Activated CD4-positive, alpha-beta T cell treated with anti-CD3 and anti-CD28 coated beads for 36 hours (primary cell): ENCODE data around the gene DGCR2. TPM values are rescaled to one million over a fixed set of nuclear protein-coding genes. Genes with fewer than 3 reads are reported as not detected.
"Not testable (repeated sequence)": the region's sequence is repeated elsewhere in the genome, so short reads cannot be mapped to it uniquely, and the experiment has no call there.

Experiments used
- ATAC-seq: fragments of 200-7000 bp; cut with Tn5 transposase; one replicate; pipeline ENCODE4 v1.10.0; 2021; ENCODE audit warnings: mild to moderate bottlenecking, moderate library complexity
- CTCF ChIA-PET: fragments of 350-600 bp; sonication (Branson Sonifier 250); formaldehyde crosslinking; loops from one replicate; lab custom pipeline; 2021; ENCODE audit warnings: antibody characterized with exemption; lab: Charles Lee
- POLR2A ChIA-PET: fragments of 350-600 bp; sonication (Branson Sonifier 250); formaldehyde crosslinking; loops from one replicate; lab custom pipeline; 2021; ENCODE audit warnings: antibody characterized with exemption, inconsistent platforms; lab: Charles Lee
- DNase-seq: peaks from one replicate; pipeline ENCODE4 v3.0.0-alpha.2; 2020
- H3K27ac Mint-ChIP-seq: one replicate; pipeline ENCODE4 v1.8.0; 2021; ENCODE audit warnings: mixed read lengths
- H3K27me3 Mint-ChIP-seq: one replicate; pipeline ENCODE4 v1.8.0; 2021; ENCODE audit warnings: mixed read lengths
- H3K36me3 Mint-ChIP-seq: one replicate; pipeline ENCODE4 v1.8.0; 2021; ENCODE audit warnings: low read depth, mixed read lengths
- H3K4me1 Mint-ChIP-seq: one replicate; pipeline ENCODE4 v1.8.0; 2021; ENCODE audit warnings: mixed read lengths
- H3K4me3 Mint-ChIP-seq: one replicate; pipeline ENCODE4 v1.8.0; 2021; ENCODE audit warnings: mild to moderate bottlenecking, moderate library complexity, mixed read lengths
- H3K9me3 Mint-ChIP-seq: one replicate; pipeline ENCODE4 v1.8.0; 2021; ENCODE audit warnings: low read depth, mixed read lengths
- intact Hi-C, 2 experiments: fragments of 100-400 bp; cut with DNase I in 1 of 2; cut with micrococcal nuclease in 1 of 2; formaldehyde crosslinking; loops; one replicate each; pipeline versions ENCODE4 v1.14.2 to v1.15.1; 2022 to 2024; cut with DNase I, micrococcal nuclease
- total RNA-seq, 2 experiments: library from RNA; stranded (reverse); gene quantifications; one replicate each; pipeline ENCODE4 v1.2.3, GENCODE V29; 2021

The DGCR2 gene
- total RNA-seq, 2 experiments from 2014 or later: 23.7 to 27.5 TPM

DNA sequence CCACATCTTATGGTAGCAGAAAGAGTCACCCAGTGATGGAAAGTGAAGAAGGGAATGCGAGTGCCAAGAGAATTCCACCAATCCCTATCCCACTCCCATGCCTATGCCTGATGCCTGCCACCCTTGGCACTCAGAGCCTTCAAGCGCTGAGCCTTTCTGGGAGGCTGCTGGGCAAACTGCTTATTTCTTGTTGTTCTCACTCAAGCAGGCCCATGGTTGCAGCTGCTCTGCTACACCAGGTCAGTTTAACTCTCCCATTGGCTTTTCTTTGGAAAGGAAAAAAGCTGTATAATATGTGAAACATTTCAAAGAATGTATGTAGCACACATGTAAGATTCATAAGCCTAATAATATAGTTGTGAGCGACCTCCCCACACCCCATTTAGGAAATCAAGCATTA is 41.4 kb downstream of the DGCR2 start:
- ATAC-seq (no peak), DNase-seq (no peak)
- Mint-ChIP-seq H3K36me3 (peaks cover 16% of the 10 kb centered on the region), H3K4me1 (peaks cover 3% of the 10 kb centered on the region), H3K27ac (no peak overlapping the region), H3K27me3 (no peaks in the 10 kb centered on the region), H3K4me3 (no peak overlapping the region), H3K9me3 (no peaks in the 10 kb centered on the region)
- ChIA-PET POLR2A (no interaction called here), CTCF (interaction anchor here (0.5 kb wide), 1 partner anchor 444 kb away, joined by 3 read pairs; the partner anchor contains the start of gene CLDN5)
- intact Hi-C loops: no loop called here

DNA sequence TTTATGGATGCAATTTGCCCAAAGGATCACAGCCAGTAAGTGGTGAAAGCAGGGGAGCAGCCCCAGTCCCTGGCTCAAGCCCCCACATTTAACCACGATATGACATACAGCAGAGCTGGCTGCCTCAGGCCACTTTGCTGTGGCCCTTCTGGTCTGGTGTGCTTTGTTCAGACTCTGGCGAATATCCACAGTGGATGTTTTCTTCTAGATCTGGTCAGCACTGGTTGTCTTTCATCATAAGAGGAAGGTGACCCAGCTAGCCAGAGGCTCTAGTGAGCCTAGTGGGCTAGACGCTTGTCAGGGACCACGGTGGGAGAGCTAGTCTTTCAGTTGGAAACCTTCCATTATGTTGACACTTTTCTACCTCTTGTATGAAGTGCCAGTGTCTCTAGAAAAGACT is 42.5 kb downstream of the DGCR2 start:
- Mint-ChIP-seq H3K9me3 (no peaks in the 10 kb centered on the region), H3K36me3 (peaks cover 9% of the 10 kb centered on the region), H3K27me3 (no peaks in the 10 kb centered on the region), H3K27ac (no peak overlapping the region), H3K4me3 (no peak overlapping the region), H3K4me1 (peaks cover 3% of the 10 kb centered on the region)
- POLR2A ChIA-PET: interaction anchor here (0.7 kb wide), 1 partner anchor 23 kb away, joined by 4 read pairs; no protein-coding TSS in a partner anchor
- no peak for ATAC-seq
- intact Hi-C loops: loop anchor here in 1 of 2 experiments (10.0 kb wide), 1 partner anchor 45 kb away; the partner anchor contains the start of gene DGCR2
- CTCF ChIA-PET: no interaction called here
- DNase-seq: no peak

DNA sequence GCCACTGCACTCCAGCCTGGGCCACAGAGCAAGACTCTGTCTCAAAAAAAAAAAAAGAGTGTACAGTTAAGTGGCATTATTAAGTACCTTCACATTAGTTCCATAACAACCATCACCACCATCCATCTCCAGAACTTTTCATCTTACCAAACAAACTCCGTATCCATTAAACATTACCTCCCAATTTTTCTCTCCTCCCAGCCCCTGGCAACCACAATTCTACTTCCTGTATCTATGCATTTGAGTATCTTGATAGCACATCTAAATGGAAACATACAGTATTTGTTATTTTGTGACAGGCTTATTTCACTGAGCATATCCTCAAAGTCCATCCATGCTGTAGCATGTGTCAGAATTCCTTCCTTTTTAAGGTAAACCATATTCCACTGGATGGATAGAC is 46.8 kb downstream of the DGCR2 start:
- H3K9me3 Mint-ChIP-seq: no peaks in the 10 kb centered on the region
- peaks cover 11% of the 10 kb centered on the region for H3K4me1 Mint-ChIP-seq
- no peak for ATAC-seq
- DNase-seq: no peak
- CTCF ChIA-PET: no interaction called here
- no peaks in the 10 kb centered on the region for H3K27me3 Mint-ChIP-seq
- POLR2A ChIA-PET: no interaction called here
- H3K27ac Mint-ChIP-seq: no peak overlapping the region
- intact Hi-C loops: loop anchor here in 1 of 2 experiments (10.0 kb wide), 1 partner anchor 49 kb away; the partner anchor contains the start of gene DGCR2
- H3K36me3 Mint-ChIP-seq: peaks cover 12% of the 10 kb centered on the region
- no peak overlapping the region for H3K4me3 Mint-ChIP-seq

DNA sequence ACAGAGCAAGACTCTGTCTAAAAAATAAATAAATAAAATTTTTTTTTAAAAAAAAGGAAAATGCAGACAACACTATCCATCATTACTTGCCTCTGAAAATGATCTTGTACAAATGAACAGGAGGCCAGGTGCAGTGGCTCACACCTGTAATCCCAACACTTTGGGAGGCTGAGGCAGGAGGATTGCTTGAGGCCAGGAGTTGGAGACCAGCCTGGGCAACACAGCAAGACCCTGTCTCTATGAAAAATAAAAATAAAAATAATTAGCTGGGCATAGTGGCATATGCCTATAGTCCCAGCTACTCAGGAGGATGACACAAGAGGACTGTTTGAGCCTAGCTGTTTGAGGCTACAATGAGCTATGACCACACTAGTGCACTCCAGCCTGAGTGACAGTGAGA is 49.4 kb downstream of the DGCR2 start:
- ATAC-seq, DNase-seq, POLR2A ChIA-PET, H3K4me3 Mint-ChIP-seq, H3K9me3 Mint-ChIP-seq, H3K27ac Mint-ChIP-seq, H3K27me3 Mint-ChIP-seq: not testable (repeated sequence)
- intact Hi-C loops: loop anchor here in 1 of 2 experiments (10.0 kb wide), 1 partner anchor 52 kb away; the partner anchor contains the start of gene DGCR2
- peaks cover 11% of the 10 kb centered on the region for H3K4me1 Mint-ChIP-seq
- peaks cover 20% of the 10 kb centered on the region for H3K36me3 Mint-ChIP-seq
- CTCF ChIA-PET: interaction anchor here (0.5 to 0.8 kb wide), 3 partner anchors 32 to 987 kb away, joined by 3 to 4 read pairs (median 4); no protein-coding TSS in a partner anchor

DNA sequence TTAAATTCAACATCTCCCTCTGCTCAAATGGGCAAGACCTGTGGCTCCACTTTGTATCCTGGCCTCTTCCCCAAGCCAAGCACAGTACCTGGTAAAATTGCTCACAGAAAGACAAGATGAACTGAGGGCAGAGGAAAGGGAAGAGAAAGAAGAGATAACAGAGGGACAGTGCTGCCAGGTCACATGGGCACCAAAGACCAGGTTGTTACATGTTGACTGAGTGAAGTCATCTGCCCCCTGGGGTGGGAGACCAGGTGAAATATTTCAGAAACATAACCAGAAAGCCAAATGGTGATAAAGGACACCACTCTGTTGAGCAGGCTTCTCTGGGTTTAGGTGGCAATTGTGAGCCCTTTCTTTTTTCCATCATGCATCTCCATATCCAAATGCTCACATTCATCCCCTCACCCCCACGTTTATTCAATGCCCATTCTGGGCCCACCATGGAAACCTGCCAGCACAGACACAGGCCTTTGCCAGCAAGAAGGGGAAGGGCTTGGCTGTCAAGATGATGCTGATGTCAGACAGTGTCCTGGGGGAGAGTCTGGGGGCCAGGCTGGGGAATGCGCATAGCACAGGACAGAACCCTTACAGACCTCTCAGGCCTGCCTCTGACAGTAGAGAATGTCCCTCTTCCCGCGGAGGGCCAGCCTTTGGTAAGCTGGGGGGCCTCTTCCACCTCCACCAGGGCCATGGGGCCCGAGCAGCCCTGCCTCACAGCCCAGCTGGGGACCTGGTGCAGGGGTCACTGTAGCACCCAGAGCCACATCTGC is 51.6 kb downstream of the DGCR2 start:
- no peak overlapping the region for H3K27ac Mint-ChIP-seq
- CTCF ChIA-PET: no interaction called here
- POLR2A ChIA-PET: interaction anchor here (0.5 kb wide), 1 partner anchor 27 kb away, joined by 3 read pairs; no protein-coding TSS in a partner anchor
- ATAC-seq (no peak), DNase-seq (no peak)
- no peaks in the 10 kb centered on the region for H3K9me3 Mint-ChIP-seq
- peaks cover 11% of the 10 kb centered on the region for H3K4me1 Mint-ChIP-seq
- peaks cover 21% of the 10 kb centered on the region for H3K36me3 Mint-ChIP-seq
- H3K4me3 Mint-ChIP-seq: no peak overlapping the region
- no peaks in the 10 kb centered on the region for H3K27me3 Mint-ChIP-seq
- intact Hi-C loops: loop anchor here in 1 of 2 experiments (10.0 kb wide), 1 partner anchor 54 kb away; the partner anchor contains the start of gene DGCR2

DNA sequence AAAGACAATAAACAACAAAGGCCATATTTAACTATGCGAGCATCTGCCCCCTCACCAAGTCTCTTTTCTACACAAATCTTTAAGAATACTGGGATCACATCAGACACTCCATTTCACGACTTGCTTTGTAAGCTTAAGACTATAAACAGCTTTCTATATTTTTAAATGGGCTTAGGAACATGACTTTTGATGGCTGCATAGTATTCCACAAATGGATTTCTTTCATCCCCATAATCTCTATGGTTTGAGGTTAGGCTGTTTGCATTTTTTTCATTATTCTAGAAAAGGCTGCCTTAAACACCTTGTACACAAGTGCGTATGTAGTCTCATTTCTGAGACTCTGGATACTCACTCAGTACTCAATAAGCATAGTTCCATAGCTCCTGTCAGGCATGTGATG is 52.8 kb downstream of the DGCR2 start:
- DNase-seq (no peak), ATAC-seq (no peak)
- no peak overlapping the region for H3K27ac Mint-ChIP-seq
- no peak overlapping the region for H3K4me3 Mint-ChIP-seq
- ChIA-PET POLR2A (no interaction called here), CTCF (interaction anchor here (0.8 to 1.0 kb wide), 2 partner anchors 9 to 831 kb away, joined by 3 read pairs; no protein-coding TSS in a partner anchor)
- no peaks in the 10 kb centered on the region for H3K9me3 Mint-ChIP-seq
- H3K4me1 Mint-ChIP-seq: peaks cover 8% of the 10 kb centered on the region
- H3K36me3 Mint-ChIP-seq: peaks cover 27% of the 10 kb centered on the region
- intact Hi-C loops: no loop called here
- H3K27me3 Mint-ChIP-seq: no peaks in the 10 kb centered on the region

DNA sequence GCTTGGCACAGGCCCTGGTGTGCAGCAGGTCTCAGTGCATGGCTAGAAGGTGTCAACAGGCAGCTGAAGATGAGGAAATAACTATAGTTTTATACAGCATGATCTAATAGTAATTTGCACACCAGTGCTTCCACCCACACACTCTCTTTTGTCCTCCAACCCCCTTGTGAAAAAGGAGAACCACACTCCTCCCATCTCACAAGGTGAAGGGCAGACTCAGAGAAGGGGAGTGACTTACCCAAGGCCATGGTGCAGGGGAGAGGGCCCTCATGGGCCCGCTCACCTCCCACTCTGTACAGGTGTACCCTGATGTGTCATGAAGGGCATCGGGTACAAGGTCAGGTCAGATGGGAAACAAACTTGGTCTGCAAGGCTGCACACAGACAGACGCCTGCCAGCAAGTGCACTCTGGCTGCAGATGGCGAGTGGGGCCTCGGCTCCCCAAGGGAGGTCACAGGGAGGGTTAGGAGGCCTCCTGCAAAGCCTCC is 53.4 kb downstream of the DGCR2 start:
- Mint-ChIP-seq H3K36me3 (peaks cover 31% of the 10 kb centered on the region), H3K4me3 (no peak overlapping the region), H3K9me3 (no peaks in the 10 kb centered on the region), H3K4me1 (peaks cover 7% of the 10 kb centered on the region), H3K27ac (no peak overlapping the region), H3K27me3 (no peaks in the 10 kb centered on the region)
- DNase-seq: no peak
- no peak for ATAC-seq
- POLR2A ChIA-PET: no interaction called here
- CTCF ChIA-PET: interaction anchor here (0.8 to 1.0 kb wide), 2 partner anchors 8 to 832 kb away, joined by 3 read pairs; no protein-coding TSS in a partner anchor
- intact Hi-C loops: no loop called here

DNA sequence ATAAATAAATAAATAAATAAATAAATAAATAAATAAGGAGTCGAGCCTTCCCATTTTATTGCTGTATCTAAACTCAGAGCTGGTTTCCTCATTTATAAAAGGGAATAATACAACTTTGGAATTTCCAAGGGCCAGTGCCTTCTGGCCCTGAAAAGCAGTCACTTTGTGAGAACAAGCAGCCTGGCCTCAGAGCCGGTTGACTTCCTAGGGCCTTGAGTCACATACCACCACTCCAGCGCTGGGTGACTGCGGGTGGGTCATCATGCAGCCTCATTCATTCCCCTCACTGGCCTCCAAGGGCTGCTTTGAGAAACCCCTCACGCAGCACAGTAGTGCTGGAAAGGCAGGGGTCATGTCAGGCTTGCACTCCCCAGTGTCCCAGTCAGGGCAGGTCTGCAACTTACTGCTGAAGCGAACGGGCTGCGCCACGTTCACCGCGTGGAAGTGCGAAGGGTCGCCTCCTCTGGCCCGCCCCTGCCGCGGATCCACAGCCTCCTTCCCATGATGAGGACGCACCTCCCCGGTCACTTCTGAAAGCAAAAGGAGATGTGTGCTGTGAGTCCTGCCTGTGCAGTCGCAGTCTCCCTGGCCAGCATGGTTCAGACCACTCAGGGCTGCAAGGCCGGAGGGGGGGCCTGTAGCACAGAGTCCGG is 54.4 kb downstream of the DGCR2 start:
- intact Hi-C loops: no loop called here
- Mint-ChIP-seq H3K36me3 (peaks cover 34% of the 10 kb centered on the region), H3K27ac (no peak overlapping the region), H3K4me1 (no peaks in the 10 kb centered on the region), H3K4me3 (no peak overlapping the region), H3K27me3 (no peaks in the 10 kb centered on the region), H3K9me3 (no peaks in the 10 kb centered on the region)
- ChIA-PET POLR2A (no interaction called here), CTCF (no interaction called here)
- DNase-seq: no peak
- no peak for ATAC-seq

DNA sequence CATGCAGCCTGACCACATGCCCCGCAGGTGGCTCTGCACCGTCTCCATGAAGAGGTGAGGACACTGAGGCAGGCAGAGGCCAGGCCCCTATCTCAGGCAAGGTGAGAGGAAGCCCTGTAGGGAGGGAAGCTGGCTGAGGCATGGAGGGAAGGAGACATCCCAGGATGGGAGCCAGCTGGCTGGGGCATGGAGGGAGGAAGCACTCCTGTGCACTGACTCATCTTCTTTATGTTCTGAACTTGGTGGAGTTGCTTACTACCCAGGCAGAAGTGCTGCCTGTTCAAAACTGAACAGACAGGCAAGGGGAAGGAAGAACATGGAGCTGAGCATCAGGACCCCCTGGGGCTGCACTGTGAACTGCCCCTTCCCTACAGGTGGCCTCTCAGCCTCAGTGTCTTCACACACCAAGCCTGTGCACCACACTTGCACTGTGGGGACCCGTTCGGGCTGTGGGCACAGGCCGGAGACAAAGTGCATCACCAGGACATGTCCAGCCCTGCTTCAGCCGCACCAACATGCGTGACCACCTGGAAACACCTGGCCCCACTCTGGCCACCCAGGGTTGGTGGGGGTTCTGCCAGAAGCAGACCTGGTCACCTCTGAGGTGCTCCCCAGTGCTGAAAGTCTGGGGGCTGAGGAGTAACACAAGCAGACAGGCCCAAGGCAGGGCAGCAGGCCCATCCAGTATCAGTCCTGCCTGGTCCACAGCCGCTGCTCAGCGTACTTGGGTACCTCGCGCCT is 55.5 kb downstream of the DGCR2 start:
- intact Hi-C loops: no loop called here
- ATAC-seq: no peak
- Mint-ChIP-seq H3K27me3 (no peaks in the 10 kb centered on the region), H3K36me3 (peaks cover 33% of the 10 kb centered on the region), H3K4me1 (no peaks in the 10 kb centered on the region), H3K27ac (no peak overlapping the region), H3K4me3 (no peak overlapping the region), H3K9me3 (no peaks in the 10 kb centered on the region)
- CTCF ChIA-PET: no interaction called here
- POLR2A ChIA-PET: no interaction called here
- no peak for DNase-seq

DNA sequence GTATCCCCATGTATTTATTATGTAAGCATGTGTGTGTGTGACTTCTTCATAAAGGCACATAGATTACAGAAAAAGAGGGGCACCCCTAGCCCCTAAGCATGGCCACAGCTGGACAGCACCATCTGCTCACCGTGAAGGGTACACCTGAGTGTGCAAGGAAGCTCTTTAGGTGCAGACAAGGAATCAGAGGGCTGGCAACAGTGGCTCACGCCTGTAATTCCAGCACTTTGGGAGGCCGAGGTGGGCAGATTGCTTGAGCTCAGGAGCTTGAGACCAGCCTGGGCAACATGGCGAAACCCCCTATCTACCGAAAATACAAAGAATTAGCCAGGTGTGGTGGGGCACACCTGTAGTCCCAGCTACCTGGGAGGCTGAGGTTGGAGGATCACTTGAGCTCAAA is 56.3 kb downstream of the DGCR2 start:
- ChIA-PET CTCF (interaction anchor here (0.6 kb wide), 1 partner anchor 354 kb away, joined by 3 read pairs; no protein-coding TSS in a partner anchor), POLR2A (no interaction called here)
- no peaks in the 10 kb centered on the region for H3K4me1 Mint-ChIP-seq
- ATAC-seq (no peak), DNase-seq (no peak)
- no peak overlapping the region for H3K4me3 Mint-ChIP-seq
- H3K27ac Mint-ChIP-seq: no peak overlapping the region
- intact Hi-C loops: loop anchor here in 1 of 2 experiments (2.0 kb wide), 1 partner anchor 21 kb away; no protein-coding TSS in a partner anchor
- H3K36me3 Mint-ChIP-seq: peaks cover 28% of the 10 kb centered on the region
- H3K9me3 Mint-ChIP-seq: no peaks in the 10 kb centered on the region
- H3K27me3 Mint-ChIP-seq: no peaks in the 10 kb centered on the region
